ENCODE data around the gene TNK2. TPM values are rescaled to one million over a fixed set of nuclear protein-coding genes. Genes with fewer than 3 reads are reported as not detected.
"Not testable (repeated sequence)": the region's sequence is repeated elsewhere in the genome, so short reads cannot be mapped to it uniquely, and the experiment has no call there.

Gene TNK2
- total RNA-seq, 2 donors from 2014 or later = 18.3 to 33.9 TPM

DNA sequence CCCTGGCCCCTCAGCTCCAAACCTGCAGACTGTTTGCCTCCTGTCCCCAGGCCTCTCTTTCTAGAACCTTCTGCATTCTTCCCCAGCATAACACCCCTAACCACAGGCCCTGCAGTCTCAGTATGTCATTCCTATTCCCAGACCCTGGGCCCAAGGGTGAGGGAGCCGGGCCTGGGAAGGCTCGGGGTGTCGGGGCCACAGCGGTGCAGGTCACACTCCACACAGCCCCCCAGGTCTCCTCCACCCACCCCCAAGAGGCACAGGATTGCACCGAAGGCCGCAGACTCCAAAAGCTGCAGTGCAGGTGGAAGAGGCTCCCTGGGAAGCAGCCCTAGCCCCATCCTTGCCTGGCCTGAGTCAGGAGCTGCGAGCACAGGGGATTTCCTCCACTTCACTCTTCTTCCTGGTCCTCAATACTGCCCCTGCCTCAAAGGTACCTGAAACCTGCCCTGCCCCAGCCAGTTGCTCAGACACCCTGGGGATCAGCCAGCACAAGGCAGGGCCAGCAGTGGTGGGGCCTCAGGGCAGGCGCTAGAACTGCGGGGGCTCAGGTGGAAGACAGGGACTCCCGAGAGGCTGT is 31.1 kb downstream of the TNK2 start:
- intact Hi-C loops (cut with DNase I, micrococcal nuclease) = no loop called here
- no peak for DNase-seq
- ATAC-seq = peak; percentile 34

DNA sequence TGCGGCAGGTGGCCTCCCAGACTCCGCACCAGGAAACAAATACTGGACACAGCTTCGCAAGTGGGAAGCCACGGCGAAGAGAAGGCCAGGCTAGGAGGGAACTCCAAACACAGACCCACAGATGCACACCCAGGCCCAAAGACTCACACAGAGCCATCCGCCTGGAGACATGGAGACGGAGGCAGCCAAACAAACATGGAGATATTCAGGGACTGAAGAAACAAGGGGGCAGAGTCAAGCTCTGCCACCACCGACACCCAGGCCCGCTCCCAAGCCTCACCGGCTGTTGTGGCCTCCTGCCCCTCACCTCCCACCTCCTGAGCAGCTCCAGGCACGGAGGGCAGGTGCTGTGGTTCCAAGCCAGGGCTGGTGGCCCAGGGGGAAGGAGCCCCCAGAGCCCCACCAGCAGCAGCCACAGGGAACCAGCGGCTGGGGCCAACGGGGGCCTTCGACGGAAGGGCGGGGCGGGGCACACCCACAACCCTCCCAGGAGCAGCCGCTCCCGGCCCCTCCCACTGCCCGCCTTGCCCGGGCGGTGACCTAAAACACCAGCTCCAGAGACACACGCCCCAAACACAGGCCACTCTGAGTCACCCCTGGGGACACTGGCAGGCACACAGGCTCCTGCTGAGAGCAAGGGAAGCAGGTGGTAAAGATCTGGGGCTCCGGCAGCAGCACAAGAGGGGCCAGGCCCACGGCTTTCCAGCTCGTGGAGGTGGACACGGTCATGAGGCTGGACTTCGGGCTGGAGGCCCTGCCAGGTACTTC is 31.9 kb downstream of the TNK2 start:
- peak; percentile 84 for ATAC-seq
- intact Hi-C loops (cut with DNase I, micrococcal nuclease) = no loop called here
- DNase-seq = peak; percentile 90 to 93

- no peak for ATAC-seq
- intact Hi-C loops (cut with DNase I, micrococcal nuclease) = no loop called here
- no peak for DNase-seq
These were observed 32.7 kb downstream of the TNK2 start for GRCh38 chr3:195875482-195876236.

DNA sequence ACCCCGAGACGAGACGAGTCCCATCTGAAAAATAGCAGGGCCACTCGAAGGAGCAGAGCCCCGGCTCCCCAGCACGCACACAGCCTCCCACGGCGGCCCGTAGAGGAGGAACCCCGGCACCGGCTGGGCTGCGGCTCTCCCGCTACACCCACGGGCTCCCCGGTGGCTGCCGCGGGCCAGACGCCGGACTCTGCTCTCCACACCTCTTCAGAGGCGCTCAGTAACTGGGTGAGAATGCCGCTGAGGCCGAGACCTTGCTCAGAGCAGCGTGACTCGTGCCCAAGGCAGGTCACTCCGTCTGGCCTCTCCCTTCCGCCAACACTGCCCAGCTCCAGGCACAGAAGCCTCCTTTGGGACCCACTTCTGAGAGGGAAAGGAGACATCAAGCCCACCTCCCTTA is 34.4 kb downstream of the TNK2 start:
- DNase-seq = no peak
- intact Hi-C loops (cut with DNase I, micrococcal nuclease) = no loop called here
- ATAC-seq = no peak

- intact Hi-C loops (cut with DNase I, micrococcal nuclease) = no loop called here
- ATAC-seq (no peak), DNase-seq (no peak)
These were observed 35.0 kb downstream of the TNK2 start for GRCh38 chr3:195873281-195873887.

- no peak for ATAC-seq
- intact Hi-C loops (cut with DNase I, micrococcal nuclease) = no loop called here
- no peak for DNase-seq
These were observed 35.6 kb downstream of the TNK2 start for GRCh38 chr3:195872800-195873199.

GRCh38 chr3:195872097-195872496 is 36.3 kb downstream of the TNK2 start:
- ATAC-seq = no peak
- no peak for DNase-seq
- intact Hi-C loops (cut with DNase I, micrococcal nuclease) = no loop called here

GRCh38 chr3:195871686-195872085 is 36.7 kb downstream of the TNK2 start:
- intact Hi-C loops (cut with DNase I, micrococcal nuclease); ATAC-seq; DNase-seq: not testable (repeated sequence)

DNA sequence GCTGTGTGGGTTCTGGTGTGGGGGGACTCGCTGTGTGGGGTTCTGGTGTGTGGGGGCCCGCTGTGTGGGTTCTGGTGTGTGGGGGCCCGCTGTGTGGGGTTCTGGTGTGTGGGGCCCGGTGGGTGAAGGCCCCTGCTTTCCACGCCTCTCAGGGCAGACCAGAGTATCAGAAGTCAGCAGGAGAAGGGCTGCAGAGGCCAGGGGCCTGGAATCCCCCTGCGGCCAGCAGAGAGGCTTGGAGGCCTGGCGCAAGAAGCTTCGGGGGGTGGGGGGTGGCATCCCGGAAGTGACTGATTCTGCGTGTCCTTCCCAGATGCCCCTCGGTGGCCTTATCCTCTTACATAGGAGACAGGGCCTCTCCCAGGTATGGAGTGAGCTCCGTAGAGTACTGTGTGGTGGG is 37.4 kb downstream of the TNK2 start:
- DNase-seq = no peak
- intact Hi-C loops (cut with DNase I, micrococcal nuclease) = no loop called here
- peak; percentile 4 for ATAC-seq

- DNase-seq (no peak), ATAC-seq (peak; percentile 86)
- intact Hi-C loops (cut with DNase I, micrococcal nuclease) = no loop called here
These were observed 37.9 kb downstream of the TNK2 start for GRCh38 chr3:195870442-195870841.

- DNase-seq = no peak
- ATAC-seq = no peak
- intact Hi-C loops (cut with DNase I, micrococcal nuclease) = loop anchor here in 1 of 2 donors (10.0 kb wide), 1 partner anchor 45 kb away; no protein-coding TSS in a partner anchor
These were observed 38.8 kb downstream of the TNK2 start for GRCh38 chr3:195869413-195870001.

- no peak for DNase-seq
- ATAC-seq = no peak
- intact Hi-C loops (cut with DNase I, micrococcal nuclease) = loop anchor here in 1 of 2 donors (10.0 kb wide), 1 partner anchor 46 kb away; no protein-coding TSS in a partner anchor
These were observed 39.4 kb downstream of the TNK2 start for GRCh38 chr3:195868866-195869412.

DNA sequence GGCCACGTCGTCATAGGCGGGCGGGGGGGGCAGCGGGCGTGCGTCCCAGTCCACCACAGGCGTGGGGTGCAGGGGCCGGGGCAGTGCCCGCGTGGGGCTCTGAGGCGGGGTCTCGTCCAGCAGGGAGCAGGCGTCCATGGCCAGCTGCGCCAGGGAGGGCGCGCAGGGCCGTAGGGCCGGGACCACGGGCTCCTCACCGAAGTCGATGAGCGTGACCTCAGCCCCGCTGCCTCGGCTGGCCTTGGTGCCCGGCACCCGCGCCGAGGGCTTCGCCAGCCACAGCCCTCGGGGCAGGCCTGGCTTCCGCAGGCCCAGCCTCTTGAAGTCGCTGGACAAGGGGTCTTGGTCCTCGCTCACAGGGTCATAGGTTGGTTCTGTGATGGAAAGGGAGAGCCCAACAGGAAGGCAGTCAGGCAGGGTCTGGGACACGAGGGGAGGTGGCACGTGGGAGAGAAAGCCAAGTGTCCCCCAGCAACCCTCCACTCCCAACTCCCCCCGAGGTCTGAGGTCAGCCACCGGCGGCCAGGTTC is 40.0 kb downstream of the TNK2 start:
- ATAC-seq (no peak), DNase-seq (no peak)
- intact Hi-C loops (cut with DNase I, micrococcal nuclease) = loop anchor here in 1 of 2 donors (10.0 kb wide), 1 partner anchor 46 kb away; no protein-coding TSS in a partner anchor

- DNase-seq (no peak), ATAC-seq (no peak)
- intact Hi-C loops (cut with DNase I, micrococcal nuclease) = loop anchor here in 1 of 2 donors (10.0 kb wide), 1 partner anchor 47 kb away; no protein-coding TSS in a partner anchor
These were observed 40.6 kb downstream of the TNK2 start for GRCh38 chr3:195867631-195868335.

DNA sequence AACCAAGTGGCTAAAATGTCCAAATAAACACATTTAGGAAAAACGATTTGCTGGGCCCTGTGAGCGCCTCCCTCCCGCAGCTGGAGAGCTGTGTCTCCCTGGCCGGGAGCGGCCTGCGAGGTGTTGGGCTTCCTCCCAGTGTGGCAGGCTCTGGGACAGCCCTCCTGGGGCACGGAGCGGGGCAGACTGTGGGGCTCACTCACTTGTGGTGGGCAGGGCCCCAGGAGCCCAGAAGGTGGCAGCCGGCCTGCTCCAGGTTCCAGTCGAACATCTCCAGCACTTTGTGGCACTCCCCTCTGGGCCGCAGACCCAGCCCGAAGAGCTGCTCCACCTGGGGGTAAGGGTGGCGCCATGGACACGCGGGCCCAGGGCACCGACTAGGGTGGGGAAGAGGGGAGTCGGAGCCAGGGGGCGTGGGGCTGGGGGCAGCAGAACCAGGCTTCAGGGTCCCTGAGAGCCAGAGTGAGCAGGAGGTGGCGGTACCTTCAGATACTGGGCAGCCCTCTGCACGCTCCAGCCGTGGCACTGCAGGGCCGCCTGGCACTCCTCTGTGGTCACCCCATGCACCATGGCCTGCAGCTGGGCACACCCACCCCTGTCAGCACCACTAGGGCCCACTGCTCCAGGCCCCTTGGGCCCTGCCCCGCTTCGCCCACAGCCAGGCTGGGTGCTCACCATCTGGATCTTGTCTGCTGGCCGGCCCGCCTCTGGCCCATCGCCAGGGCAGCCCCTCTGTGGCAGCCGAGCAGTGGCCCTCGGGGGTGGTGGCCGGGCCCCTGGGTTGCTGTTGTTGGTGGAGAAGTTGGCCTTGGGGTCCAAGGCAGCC is 41.5 kb downstream of the TNK2 start:
- intact Hi-C loops (cut with DNase I, micrococcal nuclease) = loop anchor here in 1 of 2 donors (10.0 kb wide), 1 partner anchor 48 kb away; no protein-coding TSS in a partner anchor
- no peak for ATAC-seq
- DNase-seq = no peak

DNA sequence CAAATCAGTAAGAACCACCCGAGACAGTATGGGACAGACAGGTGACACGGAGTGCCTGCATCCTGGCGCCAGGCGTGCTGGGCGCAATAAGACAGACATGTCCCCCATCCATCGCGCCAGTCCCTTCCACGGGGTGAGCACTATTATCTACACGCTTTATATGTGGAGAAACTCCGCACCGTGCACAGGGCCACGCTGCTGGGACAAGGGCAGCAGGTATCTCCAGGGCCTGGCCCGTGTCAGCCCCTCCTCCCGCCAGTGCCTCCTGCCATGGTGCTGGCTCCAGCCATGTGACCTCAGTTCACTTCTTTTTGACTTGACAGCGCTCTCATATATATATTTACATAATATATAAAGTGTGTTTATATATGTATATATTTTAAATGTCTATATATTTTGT is 42.6 kb downstream of the TNK2 start:
- DNase-seq (no peak), ATAC-seq (no peak)
- intact Hi-C loops (cut with DNase I, micrococcal nuclease) = loop anchor here in 1 of 2 donors (10.0 kb wide), 1 partner anchor 49 kb away; no protein-coding TSS in a partner anchor

Measured in left colon (tissue), 2 donors.